NAMALWA (cell line): ENCODE data around the gene SULT2B1.

Experiments used
- DNase-seq: peaks from one replicate; pipeline ENCODE4 v3.0.0-alpha.2; 2015; ENCODE audit warnings: low spot score

The SULT2B1 gene

GRCh38 chr19:48600679-48601417 is 48.9 kb downstream of the SULT2B1 start:
- no peak for DNase-seq

- no peak for DNase-seq
Measured at GRCh38 chr19:48603001-48603400, 51.0 kb downstream of the SULT2B1 start.

GRCh38 chr19:48603449-48603848 is 51.5 kb downstream of the SULT2B1 start:
- DNase-seq: no peak

- DNase-seq: no peak
Measured at GRCh38 chr19:48603850-48604249, 51.9 kb downstream of the SULT2B1 start.

- DNase-seq: no peak
Measured at GRCh38 chr19:48606463-48607358, 54.7 kb downstream of the SULT2B1 start, which contains the start of gene SPACA4. SPACA4 (plus strand) TSS chr19:48606742; CDS start chr19:48606979, 237 bp downstream.

GRCh38 chr19:48607359-48607755 is 55.4 kb downstream of the SULT2B1 start:
- DNase-seq: no peak

GRCh38 chr19:48608798-48609263 is 56.9 kb downstream of the SULT2B1 start:
- DNase-seq: peak; percentile 87

- no peak for DNase-seq
Measured at GRCh38 chr19:48609571-48610108, 57.7 kb downstream of the SULT2B1 start.

GRCh38 chr19:48611872-48612271 is 59.9 kb downstream of the SULT2B1 start:
- no peak for DNase-seq

GRCh38 chr19:48613024-48613851 is 61.3 kb downstream of the SULT2B1 start:
- no peak for DNase-seq

GRCh38 chr19:48613852-48614435 is 62.0 kb downstream of the SULT2B1 start:
- DNase-seq: no peak

GRCh38 chr19:48614436-48615230 is 62.7 kb downstream of the SULT2B1 start, which contains the start of gene FAM83E:
FAM83E (minus strand) TSS chr19:48615076; CDS start chr19:48613372, 1,704 bp downstream.
- DNase-seq: no peak

- DNase-seq: no peak
Measured at GRCh38 chr19:48615231-48616040, 63.5 kb downstream of the SULT2B1 start.

GRCh38 chr19:48616041-48616436 is 64.1 kb downstream of the SULT2B1 start:
- DNase-seq: no peak

GRCh38 chr19:48616491-48617056 is 64.6 kb downstream of the SULT2B1 start:
- DNase-seq: no peak

GRCh38 chr19:48617146-48617937 is 65.4 kb downstream of the SULT2B1 start:
- no peak for DNase-seq

- DNase-seq: no peak
Measured at GRCh38 chr19:48618278-48618915, 66.4 kb downstream of the SULT2B1 start.
